Stimulated activated effector memory CD8-positive, alpha-beta T cell treated with anti-CD3 and anti-CD28 coated beads, Interleukin-12 subunit alpha, Interleukin-12 subunit beta, amount 100 ng/mL, for 72 hours (primary cell): ENCODE results near the gene IL3.

ENCODE experiments used
- ATAC-seq: fragments of 150-1000 bp; cut with Tn5 transposase; 2 replicates; pipeline ENCODE4 v1.10.0; 2021
- DNase-seq, 2 donors: peaks; one replicate each; pipeline ENCODE4 v3.0.0; 2021 to 2022; ENCODE audit warnings: low spot score in 2 of 2
- H3K27ac Mint-ChIP-seq: one replicate; pipeline ENCODE4 v1.8.0; 2022; ENCODE audit warnings: mild to moderate bottlenecking, mixed read lengths
- H3K36me3 Mint-ChIP-seq: one replicate; pipeline ENCODE4 v1.8.0; 2022; ENCODE audit warnings: mild to moderate bottlenecking, mixed read lengths
- H3K4me1 Mint-ChIP-seq: one replicate; pipeline ENCODE4 v1.8.0; 2022; ENCODE audit warnings: mixed read lengths
- H3K4me3 Mint-ChIP-seq: one replicate; pipeline ENCODE4 v1.8.0; 2022; ENCODE audit warnings: mild to moderate bottlenecking, mixed read lengths
- H3K9me3 Mint-ChIP-seq: one replicate; pipeline ENCODE4 v1.8.0; 2022; ENCODE audit warnings: mixed read lengths

The IL3 gene

GRCh38 chr5:132083071-132083678, 22.7 kb downstream of the IL3 start:
- H3K4me3 Mint-ChIP-seq: peak overlapping the region; percentile 0
- no peaks in the 10 kb centered on the region for H3K9me3 Mint-ChIP-seq
- DNase-seq (no peak), ATAC-seq (peak; percentile 74)
- peaks cover 5% of the 10 kb centered on the region for H3K36me3 Mint-ChIP-seq
- H3K4me1 Mint-ChIP-seq: peaks cover 71% of the 10 kb centered on the region
- peak overlapping the region; percentile 7 for H3K27ac Mint-ChIP-seq

- H3K4me1 Mint-ChIP-seq: peaks cover 70% of the 10 kb centered on the region
Observed at GRCh38 chr5:132085686-132086085, 25.2 kb downstream of the IL3 start.

GRCh38 chr5:132086277-132086794, 25.9 kb downstream of the IL3 start:
- DNase-seq (no peak), ATAC-seq (no peak)
- peaks cover 6% of the 10 kb centered on the region for H3K36me3 Mint-ChIP-seq
- H3K4me1 Mint-ChIP-seq: peaks cover 67% of the 10 kb centered on the region
- no peaks in the 10 kb centered on the region for H3K9me3 Mint-ChIP-seq
- peak overlapping the region; percentile 69 for H3K27ac Mint-ChIP-seq
- no peak overlapping the region for H3K4me3 Mint-ChIP-seq

More at GRCh38 chr5:132085686-132086085, 25.2 kb downstream of the IL3 start:
- H3K27ac Mint-ChIP-seq: peak overlapping the region; percentile 69
- H3K9me3 Mint-ChIP-seq: no peaks in the 10 kb centered on the region
- no peak overlapping the region for H3K4me3 Mint-ChIP-seq
- peaks cover 6% of the 10 kb centered on the region for H3K36me3 Mint-ChIP-seq
- DNase-seq (no peak), ATAC-seq (no peak)

GRCh38 chr5:132087176-132087575, 26.7 kb downstream of the IL3 start:
- DNase-seq (no peak), ATAC-seq (no peak)
- H3K4me1 Mint-ChIP-seq: peaks cover 58% of the 10 kb centered on the region
- no peak overlapping the region for H3K4me3 Mint-ChIP-seq
- H3K27ac Mint-ChIP-seq: peak overlapping the region; percentile 69
- peaks cover 6% of the 10 kb centered on the region for H3K36me3 Mint-ChIP-seq
- no peaks in the 10 kb centered on the region for H3K9me3 Mint-ChIP-seq

GRCh38 chr5:132087661-132088060, 27.2 kb downstream of the IL3 start:
- no peak for ATAC-seq
- Mint-ChIP-seq H3K27ac (no peak overlapping the region), H3K4me3 (no peak overlapping the region), H3K36me3 (peaks cover 6% of the 10 kb centered on the region), H3K9me3 (no peaks in the 10 kb centered on the region), H3K4me1 (peaks cover 56% of the 10 kb centered on the region)
- no peak for DNase-seq

- ATAC-seq (no peak), DNase-seq (no peak)
- no peak overlapping the region for H3K27ac Mint-ChIP-seq
- no peaks in the 10 kb centered on the region for H3K9me3 Mint-ChIP-seq
- H3K36me3 Mint-ChIP-seq: peaks cover 6% of the 10 kb centered on the region
- H3K4me3 Mint-ChIP-seq: no peak overlapping the region
- peaks cover 53% of the 10 kb centered on the region for H3K4me1 Mint-ChIP-seq
Observed at GRCh38 chr5:132089363-132089762, 28.9 kb downstream of the IL3 start.

- H3K4me1 Mint-ChIP-seq: peaks cover 55% of the 10 kb centered on the region
- H3K4me3 Mint-ChIP-seq: no peak overlapping the region
- DNase-seq (no peak), ATAC-seq (peak; percentile 73)
- no peak overlapping the region for H3K27ac Mint-ChIP-seq
- peaks cover 6% of the 10 kb centered on the region for H3K36me3 Mint-ChIP-seq
- H3K9me3 Mint-ChIP-seq: no peaks in the 10 kb centered on the region
Observed at GRCh38 chr5:132090107-132090506, 29.7 kb downstream of the IL3 start.

GRCh38 chr5:132093271-132093670, 32.8 kb downstream of the IL3 start:
- peaks cover 5% of the 10 kb centered on the region for H3K36me3 Mint-ChIP-seq
- no peak overlapping the region for H3K4me3 Mint-ChIP-seq
- peaks cover 61% of the 10 kb centered on the region for H3K4me1 Mint-ChIP-seq
- no peak for DNase-seq
- no peak for ATAC-seq
- H3K9me3 Mint-ChIP-seq: no peaks in the 10 kb centered on the region
- no peak overlapping the region for H3K27ac Mint-ChIP-seq

GRCh38 chr5:132094393-132095076, 34.1 kb downstream of the IL3 start:
- no peak for DNase-seq
- no peak for ATAC-seq

GRCh38 chr5:132095077-132095410, 34.6 kb downstream of the IL3 start:
- peaks cover 19% of the 10 kb centered on the region for H3K36me3 Mint-ChIP-seq
- H3K4me1 Mint-ChIP-seq: peaks cover 60% of the 10 kb centered on the region
- no peak for ATAC-seq
- H3K4me3 Mint-ChIP-seq: peak overlapping the region; percentile 13
- peak overlapping the region; percentile 79 for H3K27ac Mint-ChIP-seq
- no peaks in the 10 kb centered on the region for H3K9me3 Mint-ChIP-seq
- no peak for DNase-seq

More at GRCh38 chr5:132094393-132095076, 34.1 kb downstream of the IL3 start:
- Mint-ChIP-seq H3K27ac (peak overlapping the region; percentile 79), H3K36me3 (peaks cover 14% of the 10 kb centered on the region), H3K4me3 (no peak overlapping the region), H3K4me1 (peaks cover 60% of the 10 kb centered on the region), H3K9me3 (no peaks in the 10 kb centered on the region)

GRCh38 chr5:132095424-132095972, 35.0 kb downstream of the IL3 start:
- DNase-seq: no peak
- ATAC-seq: no peak
- peak overlapping the region; percentile 13 for H3K4me3 Mint-ChIP-seq
- H3K4me1 Mint-ChIP-seq: peaks cover 60% of the 10 kb centered on the region
- peaks cover 22% of the 10 kb centered on the region for H3K36me3 Mint-ChIP-seq
- no peaks in the 10 kb centered on the region for H3K9me3 Mint-ChIP-seq
- peak overlapping the region; percentile 79 for H3K27ac Mint-ChIP-seq

GRCh38 chr5:132096904-132097303, 36.4 kb downstream of the IL3 start:
- Mint-ChIP-seq H3K4me3 (no peak overlapping the region), H3K27ac (peak overlapping the region; percentile 63), H3K4me1 (peaks cover 69% of the 10 kb centered on the region), H3K36me3 (peaks cover 23% of the 10 kb centered on the region), H3K9me3 (no peaks in the 10 kb centered on the region)
- no peak for DNase-seq
- ATAC-seq: no peak

- ATAC-seq (peak; percentile 50), DNase-seq (no peak)
- H3K4me1 Mint-ChIP-seq: peaks cover 81% of the 10 kb centered on the region
- H3K9me3 Mint-ChIP-seq: no peaks in the 10 kb centered on the region
- peaks cover 31% of the 10 kb centered on the region for H3K36me3 Mint-ChIP-seq
- peak overlapping the region; percentile 53 for H3K27ac Mint-ChIP-seq
- peak overlapping the region; percentile 49 for H3K4me3 Mint-ChIP-seq
Observed at GRCh38 chr5:132098151-132098594, 37.7 kb downstream of the IL3 start.

- ATAC-seq (no peak), DNase-seq (no peak)
- H3K9me3 Mint-ChIP-seq: no peaks in the 10 kb centered on the region
- peak overlapping the region; percentile 49 for H3K4me3 Mint-ChIP-seq
- peak overlapping the region; percentile 53 for H3K27ac Mint-ChIP-seq
- H3K4me1 Mint-ChIP-seq: peaks cover 83% of the 10 kb centered on the region
- peaks cover 36% of the 10 kb centered on the region for H3K36me3 Mint-ChIP-seq
Observed at GRCh38 chr5:132098621-132099020, 38.2 kb downstream of the IL3 start.

GRCh38 chr5:132099076-132099748, 38.8 kb downstream of the IL3 start:
- Mint-ChIP-seq H3K36me3 (peaks cover 39% of the 10 kb centered on the region), H3K9me3 (no peaks in the 10 kb centered on the region), H3K27ac (peak overlapping the region; percentile 53), H3K4me1 (peaks cover 83% of the 10 kb centered on the region), H3K4me3 (peak overlapping the region; percentile 49)
- peak; percentile 85 for ATAC-seq
- peak; percentile 46 to 80 for DNase-seq
